ENCODE results near the gene HS3ST5.

DNA sequence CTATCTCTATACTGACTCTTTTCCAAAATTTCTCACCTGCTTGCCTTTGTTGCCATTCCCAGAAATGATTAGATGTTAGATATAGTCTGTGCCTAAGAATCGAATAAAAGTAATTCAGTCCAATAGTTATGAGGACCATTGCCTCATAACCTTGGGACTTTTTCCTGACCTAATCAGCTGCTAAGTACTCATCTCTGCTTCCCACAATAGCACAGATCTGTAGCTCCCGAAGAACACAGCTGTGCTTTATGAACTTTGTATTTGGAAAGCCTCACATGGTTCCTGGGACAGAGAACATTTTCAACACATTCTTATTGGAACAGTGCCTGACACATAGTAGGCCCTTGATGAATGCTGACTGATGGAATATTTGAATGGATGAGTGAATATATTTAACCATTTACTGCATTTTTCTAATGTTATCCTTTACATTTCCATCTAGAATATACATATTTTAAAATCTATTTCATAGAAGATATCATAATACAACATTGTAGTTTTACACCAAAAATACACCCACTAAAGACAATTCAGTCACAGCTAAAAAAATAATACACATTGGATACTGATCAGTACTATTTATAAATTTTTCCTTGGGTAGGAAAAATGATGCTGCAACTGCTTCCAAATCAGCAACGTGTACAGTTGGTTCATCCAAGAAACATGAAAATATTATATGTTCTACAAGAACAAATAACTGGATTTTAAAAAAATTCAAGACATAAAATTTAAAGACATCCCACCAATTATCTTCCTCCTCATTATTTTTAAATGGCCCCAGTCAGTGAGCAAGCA is 53.9 kb downstream of the HS3ST5 start:
- TF ChIP-seq, protein P1, sequence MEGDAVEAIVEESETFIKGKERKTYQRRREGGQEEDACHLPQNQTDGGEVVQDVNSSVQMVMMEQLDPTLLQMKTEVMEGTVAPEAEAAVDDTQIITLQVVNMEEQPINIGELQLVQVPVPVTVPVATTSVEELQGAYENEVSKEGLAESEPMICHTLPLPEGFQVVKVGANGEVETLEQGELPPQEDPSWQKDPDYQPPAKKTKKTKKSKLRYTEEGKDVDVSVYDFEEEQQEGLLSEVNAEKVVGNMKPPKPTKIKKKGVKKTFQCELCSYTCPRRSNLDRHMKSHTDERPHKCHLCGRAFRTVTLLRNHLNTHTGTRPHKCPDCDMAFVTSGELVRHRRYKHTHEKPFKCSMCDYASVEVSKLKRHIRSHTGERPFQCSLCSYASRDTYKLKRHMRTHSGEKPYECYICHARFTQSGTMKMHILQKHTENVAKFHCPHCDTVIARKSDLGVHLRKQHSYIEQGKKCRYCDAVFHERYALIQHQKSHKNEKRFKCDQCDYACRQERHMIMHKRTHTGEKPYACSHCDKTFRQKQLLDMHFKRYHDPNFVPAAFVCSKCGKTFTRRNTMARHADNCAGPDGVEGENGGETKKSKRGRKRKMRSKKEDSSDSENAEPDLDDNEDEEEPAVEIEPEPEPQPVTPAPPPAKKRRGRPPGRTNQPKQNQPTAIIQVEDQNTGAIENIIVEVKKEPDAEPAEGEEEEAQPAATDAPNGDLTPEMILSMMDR (IDR thresholded peaks at IDR 0.05; ENCODE audit: extremely low read depth in 1 of 2, insufficient read depth in 1 of 2, low read depth in 1 of 2, low read length in 2 of 2): no peak
- TF ChIP-seq POLR2AphosphoS5 (IDR thresholded peaks at IDR 0.05; ENCODE audit: insufficient read depth, low read depth, low read length) (no peak), EZH2 (IDR thresholded peaks at IDR 0.05; ENCODE audit: borderline replicate concordance, low read depth, low read length, severe bottlenecking) (no peak), POLR2A (IDR thresholded peaks at IDR 0.05; ENCODE audit: low read depth, low read length) (no peak), GATA2 (IDR thresholded peaks at IDR 0.05; ENCODE audit: insufficient read depth, insufficient read length, low read depth, low read length) (no peak), MYC (IDR thresholded peaks at IDR 0.05; ENCODE audit: low read depth, low read length) (no peak), JUN (IDR thresholded peaks at IDR 0.05; ENCODE audit: borderline replicate concordance, insufficient read depth, insufficient read length, low read depth) (no peak), FOS (IDR thresholded peaks at IDR 0.05; ENCODE audit: borderline replicate concordance, insufficient read depth, low read length) (no peak)
- TF ChIP-seq, protein P2, sequence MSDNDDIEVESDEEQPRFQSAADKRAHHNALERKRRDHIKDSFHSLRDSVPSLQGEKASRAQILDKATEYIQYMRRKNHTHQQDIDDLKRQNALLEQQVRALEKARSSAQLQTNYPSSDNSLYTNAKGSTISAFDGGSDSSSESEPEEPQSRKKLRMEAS (IDR thresholded peaks at IDR 0.05; ENCODE audit: insufficient read depth, insufficient read length): no peak
